RKO (cell line): ENCODE results near the gene LGALS9B.
"Not testable (repeated sequence)": the region's sequence is repeated elsewhere in the genome, so short reads cannot be mapped to it uniquely, and the experiment has no call there.

Experiments
- DNase-seq: peaks from one replicate; pipeline ENCODE4 v3.0.0-alpha.2; 2016; ENCODE audit warnings: low spot score

The LGALS9B gene

GRCh38 chr17:20416381-20416911 lies 50.9 kb downstream of the LGALS9B start:
- DNase-seq: not testable (repeated sequence)

- not testable (repeated sequence) for DNase-seq
Measured at GRCh38 chr17:20415479-20415878, 51.9 kb downstream of the LGALS9B start.

- not testable (repeated sequence) for DNase-seq
Measured at GRCh38 chr17:20401306-20402022, 65.9 kb downstream of the LGALS9B start.

- DNase-seq: not testable (repeated sequence)
Measured at GRCh38 chr17:20400559-20401305, 66.6 kb downstream of the LGALS9B start.
